WTC11 (cell line): ENCODE results near the gene AK9.

Experiments used
- CTCF ChIP-seq: fragments of 200-600 bp; IDR thresholded peaks from 2 replicates; pipeline ENCODE4 v1.8.0; 2022; ENCODE audit warnings: antibody characterized with exemption
- IRF2 ChIP-seq: sonication (generic); formaldehyde crosslinking; IDR thresholded peaks from 2 replicates; pipeline ENCODE4 v1.8.0; 2022; ENCODE audit warnings: low read depth, missing genetic modification reagents, borderline replicate concordance
- USF2 ChIP-seq: sonication (generic); formaldehyde crosslinking; IDR thresholded peaks from 2 replicates; pipeline ENCODE4 v1.8.1; 2023; ENCODE audit warnings: mild to moderate bottlenecking, missing genetic modification reagents, moderate library complexity

- TF ChIP-seq CTCF (no peak), IRF2 (CRISPR knock-in tag) (no peak), USF2 (CRISPR knock-in tag) (no peak)
Observed at GRCh38 chr6:109717971-109718370, 27.0 kb upstream of the AK9 start.
